HG02970 (cell line): ENCODE measurements around the gene MAPK8.
"Not testable (repeated sequence)": the region's sequence is repeated elsewhere in the genome, so short reads cannot be mapped to it uniquely, and the experiment has no call there.

Source experiments
- ATAC-seq: cut with Tn5 transposase; IDR thresholded peaks from one replicate; pipeline ENCODE4 v1.9.1; 2021; ENCODE audit warnings: mild to moderate bottlenecking, moderate library complexity, moderate number of reproducible peaks; ENCODE audit not compliant: unreplicated experiment, low FRiP score

The MAPK8 gene

DNA sequence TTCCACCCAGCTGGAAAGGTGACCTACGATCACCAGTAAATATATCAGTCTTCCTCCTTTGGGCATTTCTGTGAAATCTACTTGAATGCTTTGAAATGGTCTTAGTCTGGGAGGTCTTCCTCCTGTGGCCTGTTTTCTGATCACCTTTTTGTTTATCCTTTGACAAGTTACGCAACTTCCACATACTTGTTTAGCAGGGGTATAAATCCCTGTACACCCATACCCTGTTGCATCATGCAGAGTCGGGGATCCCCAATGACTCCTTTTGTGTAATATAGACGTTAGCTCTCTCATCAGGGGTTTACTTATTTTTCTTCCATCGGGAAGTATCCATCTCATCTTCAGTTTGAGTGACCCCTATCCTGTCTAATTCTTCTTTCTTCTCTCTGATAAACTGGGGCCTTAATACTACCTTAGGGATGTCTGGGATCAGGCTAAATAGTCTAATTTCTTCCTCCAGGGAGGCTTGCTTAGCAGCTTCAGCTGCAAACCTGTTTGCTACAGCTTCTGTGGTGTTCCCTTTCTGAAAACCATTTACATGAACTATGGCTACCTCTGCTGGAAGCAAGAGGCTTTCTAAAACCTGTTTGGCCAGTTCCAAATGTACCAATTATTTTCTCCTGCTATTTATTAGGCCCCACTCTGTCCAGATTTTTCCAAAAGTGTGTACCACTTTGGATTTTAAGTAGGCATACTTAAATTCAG, 25.8 kb downstream of the MAPK8 start:
- ATAC-seq, result no peak

DNA sequence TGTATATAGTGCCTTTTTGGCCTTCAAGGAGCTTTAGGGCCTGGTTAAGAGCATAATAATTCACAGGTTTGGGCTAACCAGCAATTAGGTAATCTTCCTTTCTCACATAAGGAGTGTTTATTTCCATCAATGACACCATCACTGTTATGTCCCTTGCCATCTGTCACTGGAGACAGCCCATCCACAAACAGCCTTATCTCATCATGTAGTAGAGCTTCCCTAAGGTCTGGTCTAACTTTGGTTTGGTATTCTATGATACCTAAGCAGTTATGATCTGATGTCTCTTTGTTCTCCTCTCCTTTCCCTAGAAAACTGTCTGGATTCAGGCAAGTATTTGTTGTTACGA, 26.4 kb downstream of the MAPK8 start:
- ATAC-seq, result no peak

- no peak for ATAC-seq
Measured at GRCh38 chr10:48333856-48334255, 27.4 kb downstream of the MAPK8 start.

DNA sequence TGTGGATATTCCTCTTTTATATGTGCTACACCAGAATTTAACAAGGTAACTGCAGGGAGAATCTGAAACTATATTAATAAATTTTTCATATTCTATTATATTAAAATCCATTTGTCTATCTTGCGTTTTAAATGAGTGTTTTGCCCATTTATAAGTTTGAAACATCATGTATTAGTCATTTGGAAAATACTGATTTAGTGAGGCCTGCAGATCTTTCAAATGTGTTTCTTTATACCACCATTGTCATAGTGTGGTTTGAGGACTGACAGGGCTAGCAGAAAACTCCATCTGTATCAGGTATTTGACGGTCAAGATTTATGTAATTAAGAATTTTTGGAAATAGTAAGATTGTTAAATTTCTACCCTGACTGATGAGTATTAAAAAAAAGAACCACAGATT, 29.3 kb downstream of the MAPK8 start:
- ATAC-seq, result no peak

DNA sequence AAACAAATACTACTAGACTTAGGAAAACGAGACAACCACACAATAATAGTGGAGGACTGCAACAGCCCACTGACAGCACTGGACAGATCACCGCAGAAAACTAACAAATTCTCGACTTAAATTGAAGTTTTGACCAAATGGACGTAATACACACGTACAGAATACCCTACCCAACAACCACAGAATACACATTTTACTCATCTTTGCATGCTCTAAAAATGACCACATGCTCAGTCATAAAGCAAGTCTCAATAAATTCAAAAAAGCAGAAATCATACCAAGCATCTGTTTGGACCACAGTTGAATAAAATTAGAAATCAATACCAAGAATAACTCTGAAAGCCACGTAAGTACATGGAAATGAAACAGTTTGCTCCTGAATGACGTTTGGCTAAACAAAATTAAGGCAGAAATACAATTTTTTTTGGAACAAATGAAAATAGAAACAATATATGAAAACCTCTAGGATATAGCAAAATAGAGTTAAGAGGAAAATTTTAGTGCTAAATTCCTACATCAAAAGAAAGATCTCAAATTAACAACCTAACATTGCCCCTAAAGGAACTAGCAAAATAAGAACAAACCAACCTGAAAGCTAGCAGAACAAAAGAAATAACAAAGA, 30.6 kb downstream of the MAPK8 start:
- ATAC-seq, result no peak

DNA sequence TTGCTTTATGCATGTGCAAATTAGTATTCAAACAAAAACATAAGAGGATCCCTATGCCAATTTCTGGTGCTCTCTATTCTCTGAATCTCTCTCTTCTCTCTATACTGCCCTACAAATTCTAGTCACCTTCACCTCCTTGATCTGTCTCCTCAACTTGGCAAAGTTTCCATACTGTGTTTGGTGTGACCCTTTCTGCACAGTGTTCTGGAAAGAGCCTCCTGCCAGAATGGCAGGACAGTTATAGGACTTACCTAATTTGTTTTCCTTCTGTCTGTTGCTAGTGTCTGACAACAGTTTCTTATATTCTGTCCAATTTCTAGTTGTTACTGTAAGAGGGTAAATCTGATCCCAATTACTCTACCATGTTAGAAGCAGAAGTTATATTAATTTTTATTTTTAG, 34.3 kb downstream of the MAPK8 start:
- ATAC-seq, result no peak

DNA sequence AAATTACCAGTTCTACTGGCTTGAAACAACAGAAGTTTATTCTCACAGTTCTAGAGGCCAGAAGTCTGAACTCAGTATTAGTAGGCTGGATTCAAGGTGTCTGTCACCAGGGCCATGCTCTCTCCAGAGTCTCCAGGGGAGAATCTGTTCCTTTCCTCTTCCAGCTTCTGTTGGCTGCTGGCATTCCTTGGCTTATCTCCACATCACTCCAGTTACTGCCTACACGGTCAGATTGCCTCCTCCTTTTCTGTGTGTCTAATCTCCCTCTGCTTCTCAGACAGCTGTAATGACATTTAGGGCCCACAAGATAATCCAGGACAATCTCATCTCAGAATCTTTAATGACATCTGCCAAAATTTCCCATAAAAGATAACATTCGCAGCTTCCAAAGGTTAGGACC, 36.6 kb downstream of the MAPK8 start:
- ATAC-seq, result no peak

DNA sequence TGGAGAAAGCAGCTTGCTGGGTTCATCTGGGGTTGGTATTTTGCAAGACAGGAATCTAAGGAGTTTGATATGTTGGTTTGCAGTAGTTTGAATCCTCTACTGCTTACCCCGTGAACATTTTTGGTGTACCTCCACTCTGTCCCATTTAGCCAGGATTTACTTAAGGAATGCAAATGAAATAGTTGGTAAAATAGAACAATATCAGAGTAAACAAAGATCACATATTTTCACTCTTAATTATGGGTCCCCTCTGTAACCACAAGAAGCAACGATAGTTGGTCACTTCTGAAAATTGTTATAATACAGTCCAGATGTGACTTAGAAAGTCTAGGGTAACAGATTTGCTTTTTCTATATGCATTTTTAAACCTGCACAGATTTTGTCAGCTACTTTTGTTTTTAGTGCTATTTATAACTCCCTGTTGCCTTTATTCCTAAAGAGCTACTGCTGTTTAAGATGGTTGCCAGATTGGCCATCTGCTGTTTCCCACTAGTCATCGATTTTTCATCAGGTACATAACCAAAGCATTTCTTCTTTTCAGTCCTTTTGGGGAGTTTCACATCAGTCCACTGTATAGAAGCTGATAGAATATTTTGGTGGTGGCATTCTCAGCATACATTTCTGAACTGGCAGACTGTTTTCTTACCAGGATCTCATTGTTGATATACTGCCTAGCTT, 37.6 kb downstream of the MAPK8 start:
- ATAC-seq, result no peak

DNA sequence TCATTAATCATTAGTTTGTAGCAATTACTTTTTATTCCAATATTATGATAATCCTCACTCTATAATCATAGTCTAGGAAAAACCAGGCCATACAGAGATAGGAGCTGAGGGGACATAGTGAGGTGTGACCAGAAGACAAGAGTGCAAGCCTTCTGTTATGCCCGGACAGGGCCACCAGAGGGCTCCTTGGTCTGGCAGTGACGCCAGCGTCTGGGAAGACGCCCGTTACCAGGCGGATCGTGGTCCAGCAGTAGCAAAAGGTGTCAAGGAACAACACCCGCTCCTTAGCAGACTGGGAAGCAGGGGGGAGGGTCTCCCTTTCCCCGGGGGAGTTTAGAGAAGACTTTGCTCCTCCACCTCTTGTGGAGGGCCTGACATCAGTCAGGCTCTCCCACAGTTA, 39.8 kb downstream of the MAPK8 start:
- not testable (repeated sequence) for ATAC-seq

- ATAC-seq, result not testable (repeated sequence)
Measured at GRCh38 chr10:48347539-48347938, 41.1 kb downstream of the MAPK8 start.

- not testable (repeated sequence) for ATAC-seq
Measured at GRCh38 chr10:48347943-48348342, 41.5 kb downstream of the MAPK8 start.

DNA sequence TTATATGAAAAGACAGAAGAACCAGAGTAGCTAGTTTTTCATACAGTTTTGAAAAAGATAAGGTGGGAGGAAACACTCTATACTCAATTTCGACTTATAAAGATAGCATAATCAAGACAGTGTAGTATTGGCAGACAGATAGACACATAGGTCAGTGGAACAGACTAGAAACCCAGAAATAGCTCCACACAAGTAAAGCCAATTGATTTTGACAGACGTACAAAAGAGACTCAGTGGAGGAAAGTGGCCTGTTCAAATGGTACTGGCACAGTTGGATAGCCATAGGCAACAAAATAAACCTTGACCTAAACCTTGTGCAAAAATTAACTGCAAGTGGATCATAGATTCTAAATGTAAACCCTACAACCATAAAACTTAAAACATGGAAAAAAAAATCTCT, 46.8 kb downstream of the MAPK8 start:
- ATAC-seq, result no peak

GRCh38 chr10:48357631-48358030, 51.2 kb downstream of the MAPK8 start:
- no peak for ATAC-seq

DNA sequence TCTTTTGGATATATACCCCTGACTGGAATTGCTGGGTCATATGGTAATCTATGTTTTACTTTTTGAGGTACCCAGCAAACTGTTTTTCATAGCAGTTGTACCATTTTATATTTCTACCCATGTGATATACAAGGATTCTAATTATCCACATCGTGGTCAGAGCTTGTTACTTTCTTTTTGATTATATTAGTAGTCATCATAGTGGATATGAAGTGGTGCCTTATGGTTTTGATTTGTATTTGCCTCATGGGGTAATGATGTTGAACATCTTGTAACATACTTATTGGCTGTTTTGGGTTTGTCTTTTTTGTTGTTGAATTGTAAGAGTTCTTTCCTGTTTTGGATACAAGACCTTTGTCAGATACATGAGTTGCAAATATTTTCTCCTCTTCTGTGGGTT, 51.7 kb downstream of the MAPK8 start:
- no peak for ATAC-seq

DNA sequence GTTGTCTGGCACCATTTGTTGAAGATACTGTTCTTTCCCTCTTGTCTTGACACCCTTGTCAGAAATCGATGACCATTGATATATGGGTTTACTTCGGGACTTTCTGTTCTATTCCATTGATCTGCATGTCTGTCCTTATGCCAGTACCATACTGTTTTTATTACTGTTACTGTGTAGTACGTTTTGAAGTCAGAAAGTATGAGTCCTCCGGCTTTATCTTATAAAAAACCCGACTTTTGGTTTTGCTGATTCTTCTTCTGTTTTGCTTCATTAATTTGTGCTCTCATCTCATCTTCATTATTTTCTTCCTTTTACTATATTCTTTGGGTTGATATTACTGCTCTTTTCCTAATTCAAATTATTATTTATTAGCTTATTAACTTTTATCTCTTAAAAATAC, 52.4 kb downstream of the MAPK8 start:
- ATAC-seq, result no peak

- no peak for ATAC-seq
Measured at GRCh38 chr10:48361176-48361575, 54.7 kb downstream of the MAPK8 start.

DNA sequence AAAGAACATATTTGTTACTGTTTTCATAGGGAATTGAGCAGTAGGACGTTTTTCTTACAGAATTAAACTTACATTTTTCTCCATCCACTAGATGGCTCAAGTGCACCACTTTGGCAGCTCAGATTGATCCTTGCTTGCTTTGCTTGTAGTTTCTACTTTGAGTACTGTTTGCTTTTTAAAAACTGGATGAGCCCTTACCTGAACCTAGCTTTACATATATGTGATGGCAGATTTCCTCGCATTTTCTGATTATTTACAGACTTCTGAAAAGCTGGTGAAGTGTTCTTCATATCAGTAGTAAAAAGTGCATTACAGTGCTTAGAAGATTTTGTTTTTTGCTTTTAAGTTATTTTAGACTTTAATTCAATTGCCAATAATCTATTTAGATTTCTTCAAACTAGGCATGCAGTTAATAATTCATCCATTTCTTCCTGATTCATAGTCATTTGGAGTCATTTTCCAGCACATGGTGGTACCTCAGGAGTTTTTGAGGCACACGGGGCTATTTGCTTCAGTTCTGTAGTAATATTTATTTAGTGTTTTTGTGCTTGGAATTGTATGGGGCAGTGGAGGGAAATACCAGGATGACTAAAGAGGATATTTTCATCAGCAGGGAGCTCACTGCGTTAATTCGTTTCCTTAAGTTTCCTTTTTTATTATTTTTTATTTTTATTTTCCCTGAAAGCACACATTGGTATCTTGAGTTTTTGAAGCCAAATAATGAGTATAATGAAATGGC, 57.3 kb downstream of the MAPK8 start:
- no peak for ATAC-seq

DNA sequence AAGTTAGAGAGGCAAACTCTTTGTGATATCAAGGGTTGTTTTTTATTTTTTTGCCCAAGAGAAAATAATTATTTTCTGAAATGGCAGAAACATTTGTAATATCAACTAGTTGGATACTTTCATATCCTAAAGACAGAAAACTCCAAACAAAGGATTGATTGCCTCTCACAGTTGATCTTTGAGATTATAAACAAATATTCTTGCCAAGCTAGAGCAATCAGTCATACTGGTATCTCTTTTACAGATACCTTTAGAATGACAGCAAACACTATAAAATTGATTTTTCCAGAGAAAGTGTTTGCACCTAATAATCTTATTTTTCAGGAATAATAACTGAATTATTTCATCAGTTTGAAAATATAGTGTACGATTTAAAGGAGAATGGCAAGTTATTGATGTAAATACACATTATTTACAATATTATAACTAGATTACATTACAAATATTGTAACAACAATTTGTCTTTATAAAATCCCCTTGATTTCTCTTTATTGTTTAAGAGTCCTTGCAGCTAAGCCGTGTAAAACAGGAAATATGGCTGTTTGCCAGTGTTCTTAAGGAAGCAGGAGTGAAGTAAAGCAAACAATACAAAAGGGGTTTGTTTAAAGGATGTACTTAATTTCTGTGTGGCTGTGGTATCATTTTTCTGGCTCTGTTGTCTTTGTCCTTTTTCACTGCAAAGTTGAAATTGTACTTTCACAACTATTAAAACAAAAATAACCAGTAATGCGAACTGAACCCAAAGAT, 58.4 kb downstream of the MAPK8 start:
- ATAC-seq, result no peak

- ATAC-seq, result no peak
Measured at GRCh38 chr10:48365668-48366067, 59.2 kb downstream of the MAPK8 start.

GRCh38 chr10:48366261-48366660, 59.8 kb downstream of the MAPK8 start:
- no peak for ATAC-seq

DNA sequence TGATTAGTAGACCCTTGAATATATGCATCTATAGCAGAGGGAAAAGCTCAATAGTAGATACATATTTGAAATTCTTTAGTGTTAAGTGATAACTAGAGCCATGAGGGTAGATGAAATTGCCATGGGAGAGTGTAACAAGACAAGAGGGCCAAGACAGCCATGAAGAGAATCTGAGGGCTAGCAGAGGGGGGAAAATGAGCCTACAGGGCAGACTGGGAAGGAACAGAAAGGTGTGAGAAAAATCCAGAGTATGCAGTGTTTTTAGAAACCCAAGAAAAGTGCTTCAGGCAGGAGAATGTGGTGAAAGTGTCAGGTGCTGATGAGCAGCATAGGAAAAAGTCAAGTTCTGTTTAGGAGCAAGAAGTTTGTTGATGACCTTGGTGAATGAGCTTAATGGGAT, 63.0 kb downstream of the MAPK8 start:
- ATAC-seq, result no peak
